PFSK-1 (cell line): ENCODE measurements around the gene MRPS10.

ENCODE experiments used
- FOXP2 ChIP-seq: optimal IDR thresholded peaks from 2 replicates; pipeline ENCODE3; 2011; ENCODE audit warnings: borderline replicate concordance, control low read depth, inconsistent platforms; ENCODE audit not compliant: insufficient read depth; ENCODE audit errors: extremely low read length, extremely low read depth
- POLR2AphosphoS5 ChIP-seq: IDR thresholded peaks from 2 replicates; pipeline ENCODE4 v1.6.1; 2012; ENCODE audit warnings: low read depth, mild to moderate bottlenecking, control low read depth, low read length, moderate library complexity
- REST ChIP-seq, 2 experiments: IDR thresholded peaks; 2 replicates each; pipeline versions ENCODE4 v1.6.1 to v1.8.0; 2011 to 2012; ENCODE audit warnings: low read depth in 2 of 2, low read length in 2 of 2, control low read depth in 1 of 2, inconsistent platforms in 1 of 2, mild to moderate bottlenecking in 1 of 2, moderate library complexity in 1 of 2; ENCODE audit not compliant: insufficient read depth in 1 of 2
- SIN3A ChIP-seq: IDR thresholded peaks from 2 replicates; pipeline ENCODE4 v1.6.1; 2012; ENCODE audit warnings: mild to moderate bottlenecking, low read length, moderate library complexity, borderline replicate concordance; ENCODE audit not compliant: insufficient read depth
- TAF1 ChIP-seq: IDR thresholded peaks from 2 replicates; pipeline ENCODE4 v1.6.1; 2012; ENCODE audit warnings: low read length, control low read depth, borderline replicate concordance; ENCODE audit not compliant: insufficient read depth

The MRPS10 gene

GRCh38 chr6:42176981-42177380, 40.7 kb downstream of the MRPS10 start:
- TF ChIP-seq SIN3A, result no peak
- TF ChIP-seq REST (IDR thresholded peaks at IDR 0.05; ENCODE audit: insufficient read depth in 1 of 2, low read depth in 2 of 2, low read length in 2 of 2), result no peak
- TF ChIP-seq POLR2AphosphoS5, result no peak

GRCh38 chr6:42175860-42176259, 41.8 kb downstream of the MRPS10 start:
- TF ChIP-seq SIN3A (no peak), POLR2AphosphoS5 (no peak), FOXP2 (no peak), REST (IDR thresholded peaks at IDR 0.05; ENCODE audit: insufficient read depth in 1 of 2, low read depth in 2 of 2, low read length in 2 of 2) (no peak), TAF1 (no peak)

GRCh38 chr6:42173101-42173500, 44.6 kb downstream of the MRPS10 start, which contains the start of gene GUCA1A:
TSS of gene GUCA1A (plus strand) at chr6:42173364. CDS start at chr6:42173614, 250 bp downstream.
- TF ChIP-seq REST (IDR thresholded peaks at IDR 0.05; ENCODE audit: insufficient read depth in 1 of 2, low read depth in 2 of 2, low read length in 2 of 2) (no peak), POLR2AphosphoS5 (no peak), TAF1 (no peak), FOXP2 (no peak)

GRCh38 chr6:42171813-42172581, 45.7 kb downstream of the MRPS10 start:
- TF ChIP-seq FOXP2 (no peak), REST (IDR thresholded peaks at IDR 0.05; ENCODE audit: insufficient read depth in 1 of 2, low read depth in 2 of 2, low read length in 2 of 2) (no peak), TAF1 (no peak), POLR2AphosphoS5 (no peak)

GRCh38 chr6:42168650-42169049, 49.0 kb downstream of the MRPS10 start:
- TF ChIP-seq TAF1, result no peak
- no peak for TF ChIP-seq FOXP2
- no peak for TF ChIP-seq REST (IDR thresholded peaks at IDR 0.05; ENCODE audit: insufficient read depth in 1 of 2, low read depth in 2 of 2, low read length in 2 of 2)
